Uterus (tissue), 4 donors: ENCODE data around the gene PDE4D. TPM values are rescaled to one million over a fixed set of nuclear protein-coding genes. Genes with fewer than 3 reads are reported as not detected.

Experiments used
- DNase-seq, 2 donors: peaks; one replicate each; pipeline ENCODE4 v3.0.0-alpha.2; 2019 to 2020
- H3K27ac ChIP-seq, 2 donors: fragments of 200-600 bp; sonication (generic); 1 replicate in 1 of 2; 2 replicates in 1 of 2; pipeline ENCODE4 v1.5.1; 2016 to 2018
- H3K27me3 ChIP-seq, 2 donors: fragments of 200-600 bp; sonication (generic); one replicate each; pipeline ENCODE4 v1.5.1; 2018 to 2019; ENCODE audit warnings: control low read depth in 1 of 2
- H3K36me3 ChIP-seq, 2 donors: fragments of 200-600 bp; sonication (generic); one replicate each; pipeline ENCODE4 v1.5.1; 2019; ENCODE audit warnings: control low read depth in 1 of 2
- H3K4me1 ChIP-seq, 2 donors: fragments of 200-600 bp; sonication (generic); one replicate each; pipeline ENCODE4 v1.5.1; 2018 to 2019; ENCODE audit warnings: control low read depth in 1 of 2
- H3K4me3 ChIP-seq, 2 donors: fragments of 200-600 bp; sonication (generic); 1 replicate in 1 of 2; 2 replicates in 1 of 2; pipeline ENCODE4 v1.5.1; 2018 to 2019; ENCODE audit warnings: mild to moderate bottlenecking in 1 of 2
- H3K9me3 ChIP-seq, 2 donors: fragments of 200-600 bp; sonication (generic); one replicate each; pipeline ENCODE4 v1.5.1; 2019; ENCODE audit warnings: control low read depth in 1 of 2
- CTCF ChIP-seq, 4 experiments: fragments of 200-600 bp in 2 of 4; fragments of 450-650 bp in 2 of 4; sonication (generic) in 2 of 4; IDR thresholded peaks; one replicate each; pipeline ENCODE4 v1.5.1; 2016 to 2019; ENCODE audit warnings: antibody characterized with exemption in 4 of 4, mild to moderate bottlenecking in 2 of 4, moderate library complexity in 1 of 4
- POLR2A ChIP-seq, 2 donors: fragments of 450-650 bp; IDR thresholded peaks; one replicate each; pipeline ENCODE4 v1.6.1; 2016; ENCODE audit warnings: antibody characterized with exemption in 2 of 2, mild to moderate bottlenecking in 1 of 2, moderate library complexity in 1 of 2
- intact Hi-C: fragments of 100-400 bp; cut with DNase I; formaldehyde crosslinking; loops from one replicate; pipeline ENCODE4 v1.15.1; 2023; ENCODE audit warnings: low total_unique reads
- total RNA-seq, 4 donors: library from RNA; depleted of rRNA in 3 of 4; stranded (reverse); fragments of >200 nt in 3 of 4; gene quantifications; one replicate each; pipeline versions ENCODE4 v1.1.0 to v1.2.4, GENCODE V29; 2014 to 2023
- donor health status: DM: yes; HTN: yes; CAD: no.

Gene PDE4D
- total RNA-seq, 4 donors from 2014 or later: 27.1 to 77.0 (median 45.8) TPM

DNA sequence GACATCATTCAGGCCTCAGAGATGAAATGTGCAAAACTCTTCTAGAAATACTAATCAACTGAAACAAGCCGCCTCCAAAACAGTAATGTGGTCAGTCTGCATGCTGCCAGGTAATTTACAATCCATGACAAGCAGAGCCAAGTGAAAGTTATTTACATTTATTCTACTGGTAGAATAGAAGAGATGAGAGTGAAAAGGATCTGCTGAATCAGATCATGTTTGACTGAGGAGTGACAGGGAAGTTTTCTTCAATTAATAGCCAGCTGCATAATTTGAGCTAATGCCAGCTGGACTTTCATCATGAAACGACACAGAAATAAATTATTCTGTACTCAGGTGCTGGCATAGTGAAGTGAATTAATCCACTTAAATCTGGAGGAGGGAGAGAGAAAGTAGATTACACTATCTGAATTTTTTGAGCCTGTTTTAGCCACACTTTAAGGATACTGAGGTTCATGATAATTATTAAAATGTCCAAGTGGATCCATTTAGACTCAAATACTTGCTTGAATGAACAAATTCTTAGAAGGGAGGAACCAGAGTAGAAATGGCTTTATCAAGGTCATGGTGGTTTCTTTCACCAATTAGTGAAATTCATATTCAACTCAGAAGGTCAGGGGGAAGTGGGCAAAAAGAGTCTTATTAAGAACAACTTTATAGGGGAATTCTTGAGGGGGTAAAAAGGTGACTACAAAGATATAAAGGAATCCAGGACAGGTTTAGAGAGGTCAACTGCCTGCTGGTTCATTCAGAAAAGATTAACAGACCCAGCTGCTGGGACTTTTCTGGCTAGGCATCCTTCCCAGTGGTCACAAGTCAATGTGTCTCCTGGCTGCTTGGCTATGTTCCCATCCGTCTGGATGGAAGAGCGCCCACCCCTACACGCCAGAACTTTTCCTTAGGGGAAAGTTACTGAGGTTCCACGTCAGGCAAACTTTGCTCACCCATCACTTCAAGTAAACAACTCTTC is 350.4 kb downstream of the PDE4D start:
- Histone ChIP-seq H3K27ac (peak overlapping the region; percentile 53 to 66), H3K9me3 (no peaks in the 10 kb centered on the region), H3K4me3 (no peak overlapping the region), H3K4me1 (peaks cover 0 to 8% of the 10 kb centered on the region in 2 donors), H3K27me3 (no peaks in the 10 kb centered on the region), H3K36me3 (no peaks in the 10 kb centered on the region)
- TF ChIP-seq POLR2A (IDR thresholded peaks at IDR 0.05) (no peak), CTCF (IDR thresholded peaks at IDR 0.05) (no peak)
- peak; percentile 47 to 59 for DNase-seq
- intact Hi-C loops: no loop called here

GRCh38 chr5:59542306-59542705 is 351.2 kb downstream of the PDE4D start:
- Histone ChIP-seq H3K4me3 (no peak overlapping the region), H3K9me3 (no peaks in the 10 kb centered on the region), H3K27ac (no peak overlapping the region), H3K27me3 (no peaks in the 10 kb centered on the region), H3K36me3 (no peaks in the 10 kb centered on the region), H3K4me1 (peaks cover 0 to 8% of the 10 kb centered on the region in 2 donors)
- TF ChIP-seq CTCF (IDR thresholded peaks at IDR 0.05): no peak
- TF ChIP-seq POLR2A (IDR thresholded peaks at IDR 0.05): no peak
- intact Hi-C loops: no loop called here
- no peak for DNase-seq

DNA sequence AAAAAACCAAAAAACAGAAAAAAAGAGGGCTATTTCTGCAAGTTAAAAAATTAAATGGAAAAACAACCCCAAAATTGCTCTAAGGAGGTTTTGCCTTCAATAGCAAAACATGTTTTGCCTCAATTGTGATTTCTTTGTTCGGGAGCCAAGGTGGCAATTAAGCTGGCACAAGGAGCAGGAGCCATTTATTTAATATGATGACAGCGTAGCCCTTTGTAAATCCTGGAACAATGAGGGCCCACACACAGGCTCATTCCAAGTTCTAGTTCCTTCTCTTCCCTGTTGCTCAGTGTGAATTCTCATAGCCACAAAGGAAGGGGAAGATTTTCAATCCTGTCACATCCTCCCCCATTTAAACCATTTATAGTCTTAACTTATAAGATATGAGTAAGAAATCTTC is 353.2 kb downstream of the PDE4D start:
- TF ChIP-seq POLR2A (IDR thresholded peaks at IDR 0.05) (no peak), CTCF (IDR thresholded peaks at IDR 0.05) (no peak)
- Histone ChIP-seq H3K27ac (peak overlapping the region in 1 of 2 donors; percentile 19), H3K36me3 (no peaks in the 10 kb centered on the region), H3K4me1 (peaks cover 0 to 8% of the 10 kb centered on the region in 2 donors), H3K9me3 (no peaks in the 10 kb centered on the region), H3K27me3 (no peaks in the 10 kb centered on the region), H3K4me3 (no peak overlapping the region)
- DNase-seq: no peak
- intact Hi-C loops: no loop called here

GRCh38 chr5:59538750-59539121 is 354.8 kb downstream of the PDE4D start:
- no peak overlapping the region for H3K4me3 ChIP-seq

More at GRCh38 chr5:59538750-59539121, 354.8 kb downstream of the PDE4D start:
- intact Hi-C loops: no loop called here
- Histone ChIP-seq H3K9me3 (no peaks in the 10 kb centered on the region), H3K36me3 (no peaks in the 10 kb centered on the region), H3K4me1 (peaks cover 0 to 5% of the 10 kb centered on the region in 2 donors), H3K27ac (no peak overlapping the region), H3K27me3 (no peaks in the 10 kb centered on the region)
- DNase-seq: no peak
- TF ChIP-seq CTCF (IDR thresholded peaks at IDR 0.05): no peak
- no peak for TF ChIP-seq POLR2A (IDR thresholded peaks at IDR 0.05)
